MG63 (cell line): ENCODE data around the gene ADAMTSL2. TPM values are rescaled to one million over a fixed set of nuclear protein-coding genes. Genes with fewer than 3 reads are reported as not detected.

Experiments
- DNase-seq: peaks from one replicate; pipeline ENCODE4 v3.0.0-alpha.2; 2020
- H3K27me3 ChIP-seq: fragments of 250-450 bp; sonication (Bioruptor Pico); 2 replicates; pipeline ENCODE4 v1.5.1; 2020; ENCODE audit warnings: mild to moderate bottlenecking, moderate library complexity
- H3K36me3 ChIP-seq: fragments of 250-450 bp; sonication (Bioruptor Pico); 2 replicates; pipeline ENCODE4 v1.5.1; 2020; ENCODE audit warnings: mild to moderate bottlenecking, moderate library complexity
- H3K4me3 ChIP-seq: fragments of 250-450 bp; sonication (Bioruptor Pico); 2 replicates; pipeline ENCODE4 v1.5.1; 2020; ENCODE audit warnings: mild to moderate bottlenecking, moderate library complexity
- H3K9me3 ChIP-seq: fragments of 250-450 bp; sonication (Bioruptor Pico); 2 replicates; pipeline ENCODE4 v1.5.1; 2020; ENCODE audit warnings: mild to moderate bottlenecking, moderate library complexity
- total RNA-seq: library from RNA; depleted of rRNA; stranded (reverse); fragments of >200 nt; shearing (Covaris generic); gene quantifications from 2 replicates; pipeline ENCODE4 v1.2.3, GENCODE V29; 2014; ENCODE audit warnings: low replicate concordance; rRNA removed

Gene ADAMTSL2
- total RNA-seq: 0.10 and 0.72 TPM in 2 replicates

GRCh38 chr9:133534346-133535291 is at the start of gene ADAMTSL2:
Gene ADAMTSL2 (plus strand): TSS chr9:133534704. CDS start chr9:133536713, 2,009 bp downstream.
- Histone ChIP-seq H3K36me3 (no peaks in the 10 kb centered on the region), H3K27me3 (no peaks in the 10 kb centered on the region), H3K9me3 (no peaks in the 10 kb centered on the region), H3K4me3 (no peak within 1 kb of the TSS)
- peak; percentile 72 for DNase-seq

- no peak for DNase-seq
- Histone ChIP-seq H3K36me3 (no peaks in the 10 kb centered on the region), H3K9me3 (no peaks in the 10 kb centered on the region), H3K27me3 (no peaks in the 10 kb centered on the region), H3K4me3 (no peak overlapping the region)
Observed at GRCh38 chr9:133485531-133486260, 48.8 kb upstream of the ADAMTSL2 start.

- H3K9me3 ChIP-seq: no peaks in the 10 kb centered on the region
- no peak overlapping the region for H3K4me3 ChIP-seq
- no peaks in the 10 kb centered on the region for H3K36me3 ChIP-seq
- DNase-seq: no peak
- H3K27me3 ChIP-seq: no peaks in the 10 kb centered on the region
Observed at GRCh38 chr9:133487331-133487725, 47.2 kb upstream of the ADAMTSL2 start.

- no peaks in the 10 kb centered on the region for H3K9me3 ChIP-seq
- DNase-seq: no peak
- H3K36me3 ChIP-seq: no peaks in the 10 kb centered on the region
- no peaks in the 10 kb centered on the region for H3K27me3 ChIP-seq
- no peak overlapping the region for H3K4me3 ChIP-seq
Observed at GRCh38 chr9:133488686-133489252, 45.7 kb upstream of the ADAMTSL2 start.

DNA sequence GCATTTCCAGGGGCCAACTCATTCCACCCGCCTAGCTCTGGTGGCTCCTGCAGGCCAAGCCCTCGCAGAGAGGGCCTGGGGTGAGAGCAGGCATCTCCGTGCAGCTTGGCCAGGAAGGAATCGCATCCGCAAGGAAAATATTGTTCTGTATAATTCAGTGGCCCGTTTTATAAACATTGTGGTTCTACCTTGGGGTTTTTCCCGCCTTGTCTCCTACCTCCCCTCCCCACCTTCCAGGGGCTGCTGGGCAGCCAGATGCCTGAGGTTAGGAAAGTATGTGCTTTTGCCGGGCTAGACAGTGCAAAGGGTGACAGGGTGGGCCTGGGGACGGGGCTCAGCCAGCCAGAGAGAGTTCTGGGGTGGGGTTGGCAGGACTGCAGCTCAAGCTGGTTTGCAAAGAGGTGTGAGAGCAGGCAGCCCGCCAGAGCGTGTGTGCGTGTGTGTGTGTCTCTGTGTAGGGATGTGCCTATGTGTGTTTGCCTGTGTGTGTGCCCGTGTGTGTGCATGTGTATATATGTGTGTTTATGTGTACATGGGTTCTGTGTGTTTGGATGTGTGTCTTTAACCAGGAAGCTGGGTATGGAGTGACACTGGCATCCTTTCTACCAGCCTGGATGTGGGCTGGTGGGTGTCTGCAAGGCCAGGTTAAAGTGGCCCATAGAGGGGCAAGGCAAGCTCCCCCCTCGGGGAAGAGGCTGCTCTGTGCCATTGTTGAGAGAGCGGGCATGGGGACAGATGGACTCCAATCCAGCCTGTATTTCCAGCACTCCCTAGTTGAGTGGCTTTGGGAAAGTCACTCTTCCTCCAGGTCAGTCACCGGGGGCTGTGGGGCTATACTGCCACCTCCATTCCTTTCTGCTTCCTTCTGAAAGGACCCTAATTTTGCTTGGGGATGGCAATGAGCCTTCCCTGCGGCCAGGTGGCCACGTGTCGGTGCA is 45.0 kb upstream of the ADAMTSL2 start:
- no peak for DNase-seq
- no peak overlapping the region for H3K4me3 ChIP-seq
- H3K27me3 ChIP-seq: no peaks in the 10 kb centered on the region
- H3K9me3 ChIP-seq: no peaks in the 10 kb centered on the region
- no peaks in the 10 kb centered on the region for H3K36me3 ChIP-seq

GRCh38 chr9:133490201-133490681 is 44.3 kb upstream of the ADAMTSL2 start:
- no peak overlapping the region for H3K4me3 ChIP-seq
- no peaks in the 10 kb centered on the region for H3K9me3 ChIP-seq
- DNase-seq: no peak
- H3K36me3 ChIP-seq: no peaks in the 10 kb centered on the region
- no peaks in the 10 kb centered on the region for H3K27me3 ChIP-seq

- Histone ChIP-seq H3K4me3 (no peak overlapping the region), H3K36me3 (no peaks in the 10 kb centered on the region), H3K9me3 (no peaks in the 10 kb centered on the region), H3K27me3 (no peaks in the 10 kb centered on the region)
- DNase-seq: no peak
Observed at GRCh38 chr9:133490865-133491655, 43.4 kb upstream of the ADAMTSL2 start.

- no peak for DNase-seq
- Histone ChIP-seq H3K9me3 (no peaks in the 10 kb centered on the region), H3K4me3 (no peak overlapping the region), H3K36me3 (no peaks in the 10 kb centered on the region), H3K27me3 (no peaks in the 10 kb centered on the region)
Observed at GRCh38 chr9:133491656-133491925, 42.9 kb upstream of the ADAMTSL2 start.

DNA sequence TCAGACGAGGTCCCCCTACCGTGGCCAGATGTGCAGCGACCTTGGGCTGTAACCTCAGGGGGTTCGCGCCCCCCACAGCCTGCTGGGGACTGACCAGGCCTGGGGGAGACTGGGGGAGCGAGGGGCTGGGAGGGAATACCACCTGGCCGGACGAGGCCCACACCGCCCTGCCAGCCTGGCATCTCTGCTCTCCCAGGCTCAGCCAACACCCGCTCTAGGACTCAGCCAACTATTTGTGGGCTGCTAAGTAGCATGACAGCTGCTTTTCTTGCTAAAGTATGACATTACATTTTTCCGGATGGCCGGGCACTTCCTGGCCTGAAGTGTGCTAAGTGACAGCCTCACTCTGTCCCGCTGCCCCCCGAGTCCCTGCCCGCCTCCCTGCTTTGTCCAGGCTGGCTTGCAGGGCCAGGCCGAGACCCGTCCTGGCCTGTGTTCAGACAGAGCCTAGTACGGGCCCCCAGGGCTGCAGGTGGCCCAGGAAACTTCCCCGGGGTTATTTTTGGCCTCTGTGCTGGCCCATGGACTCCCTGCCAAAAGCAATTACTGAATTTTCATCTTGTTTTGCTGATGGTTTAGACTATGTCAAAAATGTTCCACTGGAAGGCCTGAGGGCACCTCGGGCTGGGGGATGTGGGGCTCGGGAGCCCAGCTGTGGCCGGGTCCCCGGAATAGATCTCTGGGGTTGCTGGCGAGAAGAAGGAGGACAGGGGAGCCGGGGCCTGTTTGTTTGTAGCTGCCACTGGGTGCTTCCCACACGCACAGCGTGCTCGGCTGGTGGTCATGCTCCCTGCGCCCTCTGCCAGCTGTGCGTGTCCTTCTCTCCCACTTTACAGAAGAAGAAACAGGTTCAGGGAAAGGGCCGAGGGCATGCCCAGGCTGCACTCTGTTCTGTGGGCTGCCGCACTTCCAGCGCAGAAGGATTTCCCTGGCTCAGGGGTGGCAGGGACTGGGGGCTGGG is 42.2 kb upstream of the ADAMTSL2 start:
- peak; percentile 47 for DNase-seq
- Histone ChIP-seq H3K9me3 (no peaks in the 10 kb centered on the region), H3K4me3 (no peak overlapping the region), H3K27me3 (no peaks in the 10 kb centered on the region), H3K36me3 (no peaks in the 10 kb centered on the region)

DNA sequence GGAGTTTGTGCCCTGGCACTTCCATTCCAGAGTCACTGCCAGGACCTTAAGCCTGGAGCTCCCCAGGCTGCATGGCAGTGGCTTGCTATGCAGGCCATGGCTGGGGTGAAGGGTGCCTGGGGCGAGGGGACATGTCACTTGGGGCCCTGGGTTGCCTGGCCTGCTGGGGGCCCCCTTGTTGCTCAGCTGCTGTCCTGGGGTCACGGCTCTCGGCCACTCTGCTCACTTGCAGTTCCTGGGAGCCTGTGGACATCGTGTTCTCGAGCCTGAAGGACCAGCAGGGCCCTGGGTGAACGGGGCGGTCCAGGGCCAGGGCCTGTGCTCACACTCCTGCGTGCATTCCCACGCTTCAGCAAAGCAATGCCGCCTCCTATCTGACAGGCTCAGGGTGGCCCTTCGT is 41.1 kb upstream of the ADAMTSL2 start:
- Histone ChIP-seq H3K9me3 (no peaks in the 10 kb centered on the region), H3K27me3 (no peaks in the 10 kb centered on the region), H3K36me3 (no peaks in the 10 kb centered on the region), H3K4me3 (no peak overlapping the region)
- no peak for DNase-seq

GRCh38 chr9:133493845-133494540 is 40.5 kb upstream of the ADAMTSL2 start:
- DNase-seq: no peak
- no peaks in the 10 kb centered on the region for H3K9me3 ChIP-seq
- no peaks in the 10 kb centered on the region for H3K27me3 ChIP-seq
- H3K4me3 ChIP-seq: no peak overlapping the region
- H3K36me3 ChIP-seq: no peaks in the 10 kb centered on the region

- no peaks in the 10 kb centered on the region for H3K36me3 ChIP-seq
- H3K4me3 ChIP-seq: no peak overlapping the region
- DNase-seq: no peak
- H3K9me3 ChIP-seq: no peaks in the 10 kb centered on the region
- H3K27me3 ChIP-seq: no peaks in the 10 kb centered on the region
Observed at GRCh38 chr9:133494636-133495326, 39.7 kb upstream of the ADAMTSL2 start.

DNA sequence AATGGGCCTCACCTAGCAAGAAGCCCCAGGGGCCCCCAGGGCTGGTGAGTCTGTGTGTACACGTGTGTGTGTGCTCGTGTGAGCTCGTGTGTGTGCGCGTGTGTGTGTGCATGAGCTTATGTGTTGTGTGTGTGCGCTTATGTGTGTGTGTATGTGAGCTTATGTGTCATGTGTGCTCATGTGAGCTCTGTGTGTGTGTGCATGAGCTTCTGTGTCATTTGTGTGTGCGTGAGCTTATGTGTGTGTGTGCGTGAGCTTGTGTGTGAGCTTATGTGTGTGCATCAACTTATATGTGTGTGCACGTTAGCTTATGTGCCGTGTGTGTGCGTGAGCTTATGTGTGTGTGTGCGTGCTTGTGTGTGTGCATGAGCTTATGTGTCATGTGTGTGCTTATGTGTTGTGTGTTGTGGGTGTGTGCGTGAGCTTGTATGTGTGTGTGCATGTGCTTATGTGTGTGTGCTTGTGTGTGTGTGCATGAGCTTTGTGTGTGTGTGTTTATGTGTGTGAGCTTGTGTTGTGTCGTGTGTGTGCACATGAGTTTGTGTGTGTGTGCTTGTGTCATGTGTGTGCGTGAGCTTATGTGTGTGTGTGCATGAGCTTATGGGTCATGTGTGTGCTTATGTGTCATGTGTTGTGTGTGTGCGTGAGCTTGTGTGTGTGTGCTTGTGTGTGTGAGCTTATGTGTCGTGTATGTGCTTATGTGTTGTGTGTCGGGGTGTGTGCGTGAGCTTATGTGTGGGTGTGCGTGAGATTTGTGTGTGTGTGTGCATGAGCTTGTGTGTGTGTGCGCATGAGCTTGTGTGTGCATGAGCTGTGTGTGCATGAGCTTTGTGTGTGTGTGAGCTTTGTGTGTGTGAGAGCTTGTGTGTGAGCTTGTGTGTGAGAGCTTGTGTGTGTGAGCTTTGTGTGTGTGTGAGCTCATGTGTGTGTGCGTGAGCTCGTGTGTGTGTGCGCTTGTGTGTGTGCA is 38.9 kb upstream of the ADAMTSL2 start:
- no peaks in the 10 kb centered on the region for H3K9me3 ChIP-seq
- H3K4me3 ChIP-seq: no peak overlapping the region
- no peaks in the 10 kb centered on the region for H3K27me3 ChIP-seq
- H3K36me3 ChIP-seq: no peaks in the 10 kb centered on the region
- no peak for DNase-seq
